GM21825 (cell line): ENCODE results near the gene RAB39B.
"Not testable (repeated sequence)": the region's sequence is repeated elsewhere in the genome, so short reads cannot be mapped to it uniquely, and the experiment has no call there.

ENCODE experiments used
- ATAC-seq: cut with Tn5 transposase; IDR thresholded peaks from one replicate; pipeline ENCODE4 v1.9.1; 2021; ENCODE audit warnings: mild to moderate bottlenecking, moderate library complexity; ENCODE audit not compliant: unreplicated experiment

RAB39B gene, protein sequence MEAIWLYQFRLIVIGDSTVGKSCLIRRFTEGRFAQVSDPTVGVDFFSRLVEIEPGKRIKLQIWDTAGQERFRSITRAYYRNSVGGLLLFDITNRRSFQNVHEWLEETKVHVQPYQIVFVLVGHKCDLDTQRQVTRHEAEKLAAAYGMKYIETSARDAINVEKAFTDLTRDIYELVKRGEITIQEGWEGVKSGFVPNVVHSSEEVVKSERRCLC

DNA sequence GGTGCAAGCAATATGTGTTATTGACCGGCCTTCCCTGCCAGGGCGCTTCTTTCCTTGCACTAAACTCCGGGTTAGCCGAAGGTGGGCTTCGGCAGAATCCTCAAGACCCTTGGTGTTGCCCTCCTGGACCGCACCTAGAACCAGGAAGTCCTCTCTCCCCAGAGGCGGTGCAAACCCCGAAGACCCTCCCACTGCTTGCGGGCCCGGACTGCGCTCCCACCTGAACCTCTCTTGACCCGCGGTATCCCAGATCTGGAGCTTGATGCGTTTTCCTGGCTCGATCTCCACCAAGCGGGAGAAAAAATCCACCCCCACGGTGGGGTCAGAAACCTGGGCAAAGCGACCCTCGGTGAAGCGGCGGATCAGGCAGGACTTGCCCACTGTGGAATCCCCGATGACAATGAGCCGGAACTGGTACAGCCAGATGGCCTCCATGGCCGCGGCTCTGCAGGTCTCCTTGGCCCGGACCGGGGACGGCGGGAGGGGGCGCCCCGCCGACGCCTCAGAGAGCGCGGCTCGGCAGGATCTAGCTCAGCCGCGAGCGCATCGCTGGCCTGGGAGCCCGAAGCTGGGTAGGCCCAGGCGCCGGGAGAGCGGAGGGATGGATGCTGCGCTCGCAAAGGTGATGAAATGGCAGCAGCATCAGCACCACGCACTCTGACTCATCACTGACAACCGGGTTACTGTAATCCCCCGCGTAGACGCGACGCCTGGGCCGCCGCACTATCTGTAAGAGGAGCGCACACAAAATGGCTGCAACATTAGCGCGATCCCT is at the start of gene RAB39B:
Gene RAB39B, minus strand, starts transcription at position 638 of the 775 bp plus-strand sequence. Its CDS starts 203 bp downstream, at position 435.
- ATAC-seq = peak; percentile 89

DNA sequence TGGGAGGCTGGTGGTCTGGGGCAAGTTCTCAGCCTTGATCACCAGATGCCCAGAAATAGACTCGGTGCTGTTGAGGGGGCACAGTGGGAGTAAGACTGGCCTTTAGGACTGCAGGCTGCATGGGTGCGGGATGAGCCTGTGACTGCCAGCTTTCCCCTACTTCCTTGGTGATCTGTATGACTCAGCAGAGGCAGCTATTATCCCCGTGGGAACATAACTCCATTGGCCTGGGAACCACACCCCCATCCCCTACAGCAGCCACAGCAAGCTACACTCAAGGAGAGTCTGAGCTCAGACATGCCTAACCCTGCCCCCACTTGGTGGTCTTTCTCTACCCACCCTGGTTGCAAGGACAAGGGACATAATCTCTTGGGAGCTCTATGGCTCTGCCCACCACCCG is 49.5 kb upstream of the RAB39B start:
- no peak for ATAC-seq

DNA sequence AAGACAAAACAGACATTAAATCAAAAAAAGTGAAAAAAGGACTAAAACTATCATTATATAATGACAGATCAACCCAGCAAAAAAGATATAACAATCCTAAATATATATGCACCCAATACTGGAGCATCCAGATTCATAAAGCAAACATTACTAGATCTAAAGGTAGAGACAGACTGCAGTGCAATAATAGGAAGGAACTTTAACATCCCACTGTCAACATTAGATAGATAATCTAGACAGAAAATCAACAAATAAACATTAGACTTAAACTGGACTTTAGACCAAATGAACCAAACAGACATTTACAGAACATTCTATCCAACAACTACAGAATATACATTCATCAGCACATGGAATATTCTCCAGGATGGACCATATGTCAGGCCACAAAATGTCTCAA is 29.5 kb upstream of the RAB39B start:
- no peak for ATAC-seq

DNA sequence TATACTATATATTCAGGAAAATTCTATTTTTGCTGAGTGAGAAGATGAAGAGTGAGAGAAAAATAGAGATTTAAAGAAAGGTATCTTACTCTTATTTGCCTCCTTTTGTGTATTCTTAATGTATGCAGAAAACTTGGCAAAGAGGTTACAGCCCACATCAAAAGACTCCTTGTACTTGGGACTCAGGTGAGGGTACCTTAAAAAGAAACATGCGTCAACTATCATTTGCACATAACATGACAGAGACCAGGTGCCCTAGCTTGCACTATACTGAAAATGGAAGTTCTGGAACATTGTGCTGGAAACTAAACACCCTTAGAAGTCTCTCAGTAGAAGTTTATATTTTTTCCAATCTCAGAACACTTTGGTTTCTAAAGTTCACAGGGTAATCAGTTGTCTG is 15.6 kb upstream of the RAB39B start:
- ATAC-seq = no peak

DNA sequence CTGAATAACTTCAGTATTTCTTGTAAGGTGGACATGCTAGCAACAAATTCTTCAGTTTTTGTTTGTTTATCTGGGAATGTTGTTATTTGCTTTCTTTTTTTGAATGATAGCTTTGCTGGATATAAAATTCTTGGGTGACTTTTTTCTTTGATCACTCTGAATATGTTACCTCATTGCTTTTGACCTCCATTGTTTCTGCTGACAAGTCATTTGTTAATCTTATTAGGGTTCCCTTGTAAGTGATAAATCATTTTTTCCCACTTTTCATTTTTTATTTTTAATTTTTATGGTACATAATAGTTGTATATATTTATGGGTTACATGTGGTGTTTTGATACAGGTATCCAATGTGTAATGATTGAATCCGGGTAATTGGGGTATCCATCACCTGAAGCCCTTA is 6.7 kb upstream of the RAB39B start:
- ATAC-seq = no peak

DNA sequence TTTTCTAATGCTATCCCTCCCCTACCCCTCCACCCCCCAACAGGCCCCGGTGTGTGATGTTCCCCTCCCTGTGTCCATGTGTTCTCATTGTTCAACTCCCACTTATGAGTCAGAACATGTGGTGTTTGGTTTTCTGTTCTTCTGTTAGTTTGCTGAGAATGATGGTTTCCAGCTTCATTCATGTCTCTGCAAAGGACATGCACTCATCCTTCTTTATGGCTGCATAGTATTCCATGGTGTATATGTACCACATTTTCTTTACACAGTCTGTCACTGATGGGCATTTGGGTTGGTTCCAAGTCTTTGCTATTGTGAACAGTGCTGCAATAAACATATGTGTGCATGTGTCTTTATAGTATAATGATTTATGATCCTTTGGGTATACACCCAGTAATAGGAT is 3.7 kb upstream of the RAB39B start:
- not testable (repeated sequence) for ATAC-seq

DNA sequence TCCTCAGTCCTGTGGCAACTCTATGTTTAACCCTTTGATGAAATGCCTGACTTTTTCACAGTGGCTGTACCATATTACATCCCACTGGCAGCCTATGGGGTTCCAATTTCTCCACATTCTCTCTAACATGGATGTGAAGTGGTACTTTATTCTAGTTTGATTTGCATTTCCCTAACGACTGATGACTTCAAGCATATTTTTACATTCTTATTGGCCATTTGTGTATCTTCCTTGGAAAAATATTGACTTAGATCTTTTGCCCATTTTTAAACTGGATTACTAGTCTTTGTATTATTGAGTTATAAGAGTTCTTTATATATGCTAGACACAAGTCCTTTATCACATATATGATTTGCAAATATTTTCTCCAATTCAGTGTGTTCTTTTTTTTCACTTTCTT is 2.1 kb upstream of the RAB39B start:
- no peak for ATAC-seq

DNA sequence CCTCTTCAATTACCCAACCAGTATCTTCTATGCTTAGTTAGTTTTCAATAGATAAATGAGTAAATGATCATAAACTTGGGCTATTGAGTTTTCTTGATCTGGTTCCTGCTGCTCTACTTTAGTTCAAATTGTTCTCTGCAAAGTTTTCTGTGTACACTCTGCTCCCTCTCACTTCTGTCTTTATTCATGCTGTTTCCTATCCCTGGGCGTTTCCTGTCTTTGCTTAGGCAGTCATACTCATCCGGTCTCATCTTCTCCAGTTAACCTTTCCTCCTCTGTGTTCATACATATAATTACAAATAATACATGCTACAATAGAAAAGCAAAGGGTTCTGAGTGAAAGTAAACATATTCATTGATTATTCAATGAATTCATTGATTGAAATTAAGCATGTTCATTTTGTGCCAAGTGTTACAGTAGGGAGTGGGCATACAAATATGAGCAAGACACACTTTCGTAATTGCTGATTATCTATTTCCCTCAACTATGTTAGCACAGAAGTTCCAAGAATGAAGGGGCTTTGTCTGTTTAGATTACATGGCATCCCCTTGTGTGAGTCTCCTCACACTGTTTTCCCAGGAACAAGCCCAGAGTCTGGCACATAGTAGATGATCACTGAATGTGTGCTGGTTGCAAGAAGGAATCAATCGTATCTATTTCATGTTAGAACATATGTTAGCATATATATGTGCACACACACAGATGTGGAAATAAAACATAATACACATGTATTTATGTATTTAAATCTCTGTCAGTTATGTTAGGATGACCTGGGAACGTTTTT is 1.1 kb downstream of the RAB39B start:
- peak; percentile 35 for ATAC-seq

DNA sequence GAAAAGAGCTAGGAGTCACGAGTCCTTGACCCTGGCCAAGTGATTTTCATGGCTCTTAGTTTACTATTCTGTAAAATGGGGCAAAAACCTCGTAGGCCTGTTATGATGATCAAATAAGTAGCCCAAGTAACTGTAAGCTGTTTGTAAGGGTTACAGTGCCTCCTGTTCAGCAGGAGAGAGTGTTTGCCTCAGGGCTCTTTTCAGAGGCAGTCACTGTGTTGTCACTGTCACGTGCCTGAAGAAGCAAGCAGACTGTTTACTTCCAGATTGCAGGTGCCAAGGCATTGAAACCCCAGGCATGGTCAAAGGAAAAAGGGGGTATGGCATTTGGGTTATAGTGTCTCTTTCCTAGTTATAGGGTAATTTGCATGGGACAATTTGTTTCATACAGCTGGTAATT is 4.5 kb downstream of the RAB39B start:
- ATAC-seq = no peak

DNA sequence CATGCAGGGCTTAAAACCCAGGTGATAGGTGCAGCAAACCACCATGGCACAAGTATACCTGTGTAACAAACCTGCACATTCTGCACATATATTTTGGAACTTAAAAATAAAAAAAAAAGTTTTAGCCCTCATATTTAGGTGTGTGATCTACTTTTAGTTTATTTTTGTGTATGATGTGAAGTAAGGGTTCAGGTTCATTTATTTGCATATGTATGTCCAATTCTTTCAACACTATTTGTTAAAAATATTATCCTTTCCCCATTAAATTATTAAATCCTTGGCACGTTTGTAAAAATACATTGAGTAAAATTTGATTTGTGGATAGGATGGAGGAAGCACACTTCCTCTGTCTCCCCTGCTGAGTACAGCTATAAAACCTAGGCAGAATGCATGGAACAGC is 12.9 kb downstream of the RAB39B start:
- no peak for ATAC-seq

DNA sequence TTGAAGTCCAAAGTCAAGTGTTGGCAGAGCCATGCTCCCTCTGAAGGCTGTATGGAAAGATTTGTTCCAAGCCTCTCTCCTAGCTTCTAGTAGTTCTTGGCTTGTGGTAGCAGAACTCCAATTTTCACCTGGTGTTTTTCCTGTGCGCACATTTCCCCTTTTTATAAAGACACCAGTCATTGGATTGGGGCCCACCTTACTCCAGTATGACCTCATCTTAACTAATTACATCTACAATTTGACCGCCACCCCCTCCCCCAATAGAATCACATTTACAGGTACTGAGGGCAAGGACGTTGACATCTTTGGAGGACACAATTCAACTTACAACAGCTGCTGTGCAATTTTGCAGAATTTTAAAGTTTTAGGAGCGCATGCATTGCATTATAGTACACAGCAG is 16.8 kb downstream of the RAB39B start:
- ATAC-seq = no peak

DNA sequence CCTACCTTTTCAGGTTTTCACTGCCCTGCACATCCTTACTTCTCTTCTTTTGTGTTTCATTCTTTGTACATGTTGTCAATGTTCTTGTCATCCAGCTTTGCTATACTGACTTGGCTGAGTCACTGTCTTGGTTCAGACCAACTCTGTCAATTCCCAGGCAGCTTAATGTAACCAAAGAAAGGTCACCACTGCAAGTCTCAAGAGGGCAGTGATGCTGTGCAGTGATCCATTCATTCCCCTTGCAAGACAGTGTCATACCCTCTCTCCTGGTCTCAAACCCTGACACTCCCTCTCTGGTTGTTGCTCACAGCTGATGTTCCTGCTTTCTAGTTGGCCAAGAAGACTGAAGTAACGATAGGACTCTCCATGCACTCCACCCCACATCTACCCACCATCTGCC is 17.5 kb downstream of the RAB39B start:
- no peak for ATAC-seq

DNA sequence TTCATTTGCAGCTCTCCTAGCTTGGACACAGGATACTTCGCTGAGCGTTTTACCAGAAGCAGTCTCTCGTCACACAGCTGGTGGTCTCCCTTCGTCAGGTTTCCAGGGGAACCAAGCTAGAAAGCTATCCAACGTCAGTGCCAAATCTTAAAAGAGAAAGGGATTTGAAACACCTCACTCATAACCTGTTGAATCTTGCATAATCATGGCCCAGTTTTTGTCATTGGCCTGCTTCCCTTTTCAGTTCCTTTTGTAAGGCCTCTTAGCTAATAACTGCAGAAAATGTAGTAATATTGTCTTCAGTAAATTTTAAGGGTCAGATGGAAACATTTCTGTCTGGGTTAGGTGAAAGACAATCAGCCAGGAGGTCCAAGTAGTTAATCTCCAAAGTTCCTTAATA is 22.0 kb downstream of the RAB39B start:
- no peak for ATAC-seq

DNA sequence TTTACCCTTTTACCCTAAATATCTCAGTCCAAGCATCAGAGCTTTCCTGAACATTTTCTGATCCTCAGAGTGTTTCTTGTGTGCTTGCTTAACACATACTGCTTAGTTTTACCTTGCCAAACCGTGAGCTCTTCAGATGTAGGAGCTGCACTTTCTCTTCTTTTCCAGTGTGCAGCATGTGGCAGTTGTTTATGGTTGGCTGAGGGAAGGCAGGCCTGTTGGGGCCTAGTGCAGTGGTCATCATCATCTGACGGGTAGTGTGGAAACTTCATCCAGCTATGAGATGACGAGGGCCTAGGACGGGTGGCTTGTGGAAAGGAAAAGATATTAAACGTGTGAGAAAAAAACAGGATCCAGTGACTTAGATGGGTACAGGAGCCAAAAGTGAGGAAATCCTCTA is 26.6 kb downstream of the RAB39B start:
- ATAC-seq = no peak

DNA sequence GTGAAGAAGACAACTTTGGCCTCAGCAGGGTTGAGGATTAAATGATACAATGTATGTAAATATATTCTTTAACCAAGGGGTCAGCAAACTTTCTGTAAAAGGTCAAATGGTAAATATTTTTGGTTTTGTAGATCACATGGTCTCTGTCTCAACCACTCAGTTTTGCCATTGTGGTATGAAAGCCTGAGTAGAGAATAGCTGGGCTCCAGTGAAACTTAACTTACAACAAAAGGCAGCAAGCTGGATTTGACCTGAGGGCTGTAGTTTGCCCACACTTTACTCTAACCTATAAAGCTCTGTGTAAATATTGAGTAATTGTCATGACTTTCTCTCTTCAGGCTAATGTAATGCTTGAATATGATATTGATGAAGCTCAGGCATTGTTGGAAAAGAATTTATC is 28.4 kb downstream of the RAB39B start:
- ATAC-seq = no peak

DNA sequence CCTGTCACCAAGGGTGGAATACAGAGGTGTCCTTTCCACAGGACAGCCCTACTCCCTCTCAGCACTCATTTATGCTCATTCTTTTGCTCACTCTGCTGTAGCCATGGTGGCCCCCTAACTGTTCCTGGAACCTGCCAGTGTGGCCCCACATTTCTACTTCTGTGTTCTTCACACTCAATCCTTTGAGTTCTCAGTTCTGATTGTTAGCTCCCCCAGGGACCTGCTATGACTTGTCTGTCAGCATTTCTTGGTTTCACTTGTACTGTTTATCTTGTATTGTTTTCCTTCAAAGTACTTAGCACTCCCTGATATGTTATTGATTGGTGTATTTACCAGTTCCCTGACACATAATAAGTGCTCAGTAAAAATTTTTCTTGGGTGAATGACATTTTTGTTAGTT is 33.1 kb downstream of the RAB39B start:
- ATAC-seq = peak; percentile 76

DNA sequence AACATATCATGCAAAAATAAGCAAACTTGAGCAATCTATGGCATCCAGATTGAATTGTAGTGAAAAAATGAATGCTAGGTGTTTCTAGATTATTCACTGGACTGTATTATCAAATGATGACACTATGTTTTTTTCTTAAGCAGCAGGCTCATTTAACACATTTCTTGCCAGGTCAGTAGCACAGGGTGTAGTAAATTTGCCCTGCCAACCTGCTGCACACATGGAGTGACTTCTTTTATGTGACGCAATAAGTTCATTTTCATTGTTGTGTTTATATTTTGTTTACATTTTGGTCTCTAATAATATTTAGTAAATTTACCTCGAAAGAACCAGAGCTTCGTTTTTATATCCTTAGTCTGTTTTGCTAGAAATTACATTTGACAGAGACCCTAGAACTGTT is 38.5 kb downstream of the RAB39B start:
- ATAC-seq = no peak

DNA sequence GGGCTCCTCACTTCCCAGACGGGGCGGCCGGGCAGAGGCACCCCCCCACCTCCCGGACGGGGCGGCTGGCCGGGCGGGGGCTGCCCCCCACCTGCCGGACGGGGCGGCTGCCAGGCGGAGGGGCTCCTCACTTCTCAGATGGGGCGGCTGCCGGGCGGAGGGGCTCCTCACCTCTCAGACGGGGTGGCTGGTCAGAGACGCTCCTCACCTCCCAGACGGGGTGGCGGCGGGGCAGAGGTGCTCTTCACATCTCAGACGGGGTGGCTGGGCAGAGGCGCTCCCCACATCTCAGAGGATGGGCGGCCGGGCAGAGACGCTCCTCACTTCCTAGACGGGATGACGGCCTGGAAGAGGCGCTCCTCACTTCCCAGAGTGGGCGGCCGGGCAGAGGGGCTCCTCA is 40.5 kb downstream of the RAB39B start:
- ATAC-seq = not testable (repeated sequence)

DNA sequence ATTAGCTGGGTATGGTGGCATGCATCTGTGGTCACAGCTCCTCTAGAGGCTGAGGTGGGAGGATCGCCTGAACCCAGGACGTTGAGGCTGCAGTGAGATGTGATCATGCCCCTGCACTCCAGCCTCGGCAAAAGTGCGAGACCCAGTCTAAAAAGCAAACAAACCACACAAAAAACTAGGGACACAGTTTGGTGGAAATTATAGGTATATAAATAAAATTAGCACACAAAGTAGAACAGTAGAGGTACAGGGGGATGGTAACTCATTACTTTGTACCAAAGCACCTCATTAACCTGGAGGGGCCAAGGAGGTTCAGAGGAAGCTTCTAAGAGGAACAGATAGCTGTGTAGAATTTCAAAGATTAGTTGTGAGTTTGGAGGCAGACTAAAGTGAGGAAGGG is 42.9 kb downstream of the RAB39B start:
- no peak for ATAC-seq

DNA sequence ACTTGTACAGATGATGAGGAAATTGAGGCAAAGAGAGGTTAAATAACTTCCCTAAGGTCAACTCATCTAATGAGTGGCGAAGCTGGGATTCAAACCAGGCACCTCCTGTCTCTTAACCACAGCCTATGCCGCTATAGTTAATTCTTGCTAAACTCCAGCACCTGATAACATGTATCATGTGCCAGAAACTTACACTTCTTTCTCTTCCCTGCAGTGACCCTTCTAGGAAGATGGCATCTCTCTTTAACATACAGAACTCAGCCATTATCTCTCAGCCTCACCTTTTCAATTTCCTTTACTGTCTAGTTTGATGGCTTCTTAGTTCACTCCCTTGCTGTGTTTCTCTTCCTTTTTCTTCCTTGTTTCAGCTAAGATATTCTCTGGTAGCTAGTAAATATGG is 45.5 kb downstream of the RAB39B start:
- ATAC-seq = no peak

DNA sequence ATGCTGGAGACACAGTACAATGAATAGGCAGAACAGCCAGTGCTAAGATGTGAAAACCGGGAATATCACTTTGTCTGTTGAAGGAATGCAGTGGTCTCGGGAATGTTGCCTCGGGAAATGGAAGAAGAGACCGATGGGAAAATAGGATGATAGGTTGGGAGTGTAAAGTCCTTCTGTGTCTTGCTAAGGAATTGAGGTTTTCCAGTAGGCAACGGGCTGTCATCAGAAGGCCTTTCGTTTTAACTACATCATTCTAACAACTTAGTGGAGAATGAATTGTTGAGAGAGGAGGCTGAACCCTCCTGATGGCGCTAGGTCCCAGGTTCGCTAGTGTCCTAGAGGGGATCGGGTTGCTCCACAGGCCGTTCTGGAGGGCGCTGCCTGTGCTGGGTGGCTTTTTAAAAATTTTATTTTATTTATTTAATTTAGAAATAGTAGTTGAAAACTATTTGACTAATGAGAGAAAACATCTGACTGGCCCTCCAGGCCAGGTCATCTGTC is 47.3 kb downstream of the RAB39B start:
- no peak for ATAC-seq
